GM12892 (cell line): ENCODE data around the gene UBE2F.
"Not testable (repeated sequence)": the region's sequence is repeated elsewhere in the genome, so short reads cannot be mapped to it uniquely, and the experiment has no call there.

Experiments used
- POLR2A ChIP-seq: IDR thresholded peaks from 2 replicates; pipeline ENCODE4 v1.6.1; 2011; ENCODE audit warnings: low read depth, low read length, control low read depth
- POLR2AphosphoS5 ChIP-seq: IDR thresholded peaks from 2 replicates; pipeline ENCODE4 v1.6.1; 2011; ENCODE audit warnings: low read depth, low read length, control low read depth

DNA sequence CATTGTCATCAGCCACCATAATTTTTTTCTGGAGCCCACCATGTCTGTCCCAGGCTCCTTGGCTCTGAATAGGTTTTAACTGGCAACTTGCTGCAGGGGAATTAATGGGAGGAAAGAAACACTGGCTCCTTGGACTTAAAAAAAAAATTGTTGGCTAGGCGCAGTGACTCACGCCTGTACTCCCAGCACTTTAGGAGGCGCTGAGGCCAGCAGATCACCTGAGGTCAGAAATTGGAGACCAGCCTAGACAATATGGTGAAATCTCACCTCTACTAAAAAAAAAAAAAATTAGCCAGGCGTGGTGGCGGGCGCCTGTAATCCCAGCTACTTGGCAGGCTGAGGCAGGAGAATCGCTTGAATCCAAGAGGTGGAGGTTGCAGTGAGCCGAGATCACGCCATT lies 67.2 kb downstream of the UBE2F start:
- not testable (repeated sequence) for TF ChIP-seq POLR2AphosphoS5, POLR2A
